ENCODE results near the gene IFNGR1.

- TF ChIP-seq DBP (CRISPR knock-in tag; IDR thresholded peaks at IDR 0.05; ENCODE audit: not compliant biosample characterization) (no peak), RAD51 (IDR thresholded peaks at IDR 0.05; ENCODE audit: borderline replicate concordance) (no peak), FOXC1 (CRISPR knock-in tag; IDR thresholded peaks at IDR 0.05; ENCODE audit: borderline replicate concordance) (no peak), BRD4 (CRISPR knock-in tag; IDR thresholded peaks at IDR 0.05) (no peak), CTCF (CRISPR knock-in tag; IDR thresholded peaks at IDR 0.05) (no peak), ETV6 (CRISPR knock-in tag; conservative IDR thresholded peaks at IDR 0.05) (no peak), RBFOX2 (IDR thresholded peaks at IDR 0.05; ENCODE audit: low read depth, low read length) (no peak), RERE (CRISPR knock-in tag; IDR thresholded peaks at IDR 0.05; ENCODE audit: low read depth) (no peak)
Measured at GRCh38 chr6:137230956-137231555, 11.9 kb upstream of the IFNGR1 start.

All from HepG2 (cell line).